Small intestine (tissue), 7 donors: ENCODE results near the gene UNC13A. TPM values are rescaled to one million over a fixed set of nuclear protein-coding genes. Genes with fewer than 3 reads are reported as not detected.

Experiments used
- DNase-seq, 2 donors: peaks; one replicate each; pipeline versions ENCODE4 v3.0.0 to v3.0.0-alpha.2; 2013
- FAIRE-seq: peaks from 2 replicates; lab custom pipeline; 2012; peaks lifted over from hg19 to GRCh38; lab: Jason Lieb, UNC
- H3K27ac ChIP-seq, 3 donors: one replicate each; pipeline ENCODE4 v1.5.1; 2013; ENCODE audit warnings: low read length in 2 of 3, mild to moderate bottlenecking in 2 of 3, control low read depth in 1 of 3, inconsistent platforms in 1 of 3, low read depth in 1 of 3, moderate library complexity in 1 of 3
- H3K27me3 ChIP-seq, 3 donors: one replicate each; pipeline ENCODE4 v1.6.1; 2013; ENCODE audit warnings: low read length in 3 of 3, inconsistent platforms in 1 of 3; ENCODE audit not compliant: control insufficient read depth in 3 of 3, insufficient read depth in 3 of 3
- H3K36me3 ChIP-seq, 3 donors: one replicate each; pipeline ENCODE4 v1.6.1; 2013; ENCODE audit warnings: low read length in 3 of 3, inconsistent platforms in 1 of 3, low read depth in 1 of 3, mild to moderate bottlenecking in 1 of 3, moderate library complexity in 1 of 3; ENCODE audit not compliant: control insufficient read depth in 3 of 3, insufficient read depth in 2 of 3
- H3K4me1 ChIP-seq, 3 donors: one replicate each; pipeline ENCODE4 v1.6.1; 2013; ENCODE audit warnings: low read length in 2 of 3, inconsistent platforms in 1 of 3, low read depth in 1 of 3, mild to moderate bottlenecking in 1 of 3, moderate library complexity in 1 of 3; ENCODE audit not compliant: control insufficient read depth in 3 of 3, insufficient read depth in 2 of 3
- H3K4me3 ChIP-seq, 3 donors: one replicate each; pipeline ENCODE4 v1.5.1; 2013; ENCODE audit warnings: low read length in 3 of 3, control low read depth in 1 of 3, inconsistent platforms in 1 of 3, low read depth in 1 of 3, mild to moderate bottlenecking in 1 of 3, moderate library complexity in 1 of 3
- H3K9me3 ChIP-seq, 2 donors: one replicate each; pipeline ENCODE4 v1.6.1; 2013; ENCODE audit warnings: low read depth in 1 of 2, low read length in 1 of 2; ENCODE audit not compliant: control insufficient read depth in 2 of 2, insufficient read depth in 1 of 2
- WGBS, 3 donors: extraction: QIAGEN DNeasy Blood & Tissue Kit; methylation state at CpG; one replicate each; pipeline ENCODE4 v1.1.7; 2013; 5-methylcytosine and 5-hydroxymethylcytosine counted together
- polyA plus RNA-seq, 4 donors: library from polyadenylated mRNA; stranded (reverse) in 3 of 4; unstranded in 1 of 4; fragments of 200-250 nt in 3 of 4; fragments of 120-200 nt in 1 of 4; gene quantifications; one replicate each; pipeline versions ENCODE4 v1.2.1 to v1.2.3, GENCODE V29; 2013
- donor health status: healthy with polysubstance abuse.
- donor health status: control.
- donor health status: control.
- donor health status: Bipolar disorder and iron deficiency.
- donor health status: healthy.

The UNC13A gene
- polyA plus RNA-seq, 4 donors = 0.78 to 1.1 TPM; not detected in 2

GRCh38 chr19:17718947-17719711 lies 31.0 kb upstream of the UNC13A start, which contains the start of gene MAP1S:
Gene MAP1S, plus strand, starts transcription at chr19:17719480. Its CDS starts 23 bp downstream, at chr19:17719503.
- H3K27ac ChIP-seq = peak within 1 kb of the TSS in 2 of 3 donors; percentile 42 to 84
- peak; percentile 47 to 80 for DNase-seq
- no peaks in the 10 kb centered on the region for H3K9me3 ChIP-seq
- H3K4me3 ChIP-seq = peak within 1 kb of the TSS; percentile 86 to 99 (median 88)
- WGBS, 3 donors = 2 to 3% (median 2%) methylated on average over 24 to 53 of the region's 53 CpGs
- FAIRE-seq = no peak
- H3K36me3 ChIP-seq = peaks cover 0 to 29% (median 1%) of the 10 kb centered on the region in 3 donors
- peaks cover 7 to 8% (median 7%) of the 10 kb centered on the region in 3 donors for H3K4me1 ChIP-seq
- H3K27me3 ChIP-seq = no peaks in the 10 kb centered on the region

GRCh38 chr19:17718550-17718946 lies 30.4 kb upstream of the UNC13A start:
- H3K4me1 ChIP-seq = peaks cover 7 to 8% (median 7%) of the 10 kb centered on the region in 3 donors
- peaks cover 0 to 24% (median 0%) of the 10 kb centered on the region in 3 donors for H3K36me3 ChIP-seq
- 71 to 91% (median 73%) methylated on average over 4 of the region's 4 CpGs for WGBS, 3 donors
- DNase-seq = no peak
- no peaks in the 10 kb centered on the region for H3K9me3 ChIP-seq
- no peak for FAIRE-seq
- H3K27ac ChIP-seq = no peak overlapping the region
- H3K27me3 ChIP-seq = no peaks in the 10 kb centered on the region
- peak overlapping the region in 1 of 3 donors; percentile 99 for H3K4me3 ChIP-seq

- FAIRE-seq = no peak
- no peak for DNase-seq
- H3K27me3 ChIP-seq = no peaks in the 10 kb centered on the region
Measured at GRCh38 chr19:17716309-17716929, 28.3 kb upstream of the UNC13A start.

GRCh38 chr19:17711851-17712250 lies 23.7 kb upstream of the UNC13A start:
- H3K27me3 ChIP-seq = peaks cover 0 to 3% (median 0%) of the 10 kb centered on the region in 3 donors
- H3K27ac ChIP-seq = no peak overlapping the region
- no peaks in the 10 kb centered on the region for H3K9me3 ChIP-seq
- DNase-seq (no peak), FAIRE-seq (no peak)
- H3K4me3 ChIP-seq = no peak overlapping the region
- 35 to 72% (median 48%) methylated on average over 6 of the region's 6 CpGs for WGBS, 3 donors
- no peaks in the 10 kb centered on the region for H3K4me1 ChIP-seq
- H3K36me3 ChIP-seq = no peaks in the 10 kb centered on the region

More at GRCh38 chr19:17716309-17716929, 28.3 kb upstream of the UNC13A start:
- WGBS, 3 donors = 61 to 67% (median 66%) methylated on average over 4 of the region's 4 CpGs
- Histone ChIP-seq H3K4me1 (peaks cover 5 to 7% (median 7%) of the 10 kb centered on the region in 3 donors), H3K27ac (peak overlapping the region in 1 of 3 donors; percentile 29), H3K9me3 (no peaks in the 10 kb centered on the region), H3K4me3 (no peak overlapping the region), H3K36me3 (peaks cover 0 to 8% (median 0%) of the 10 kb centered on the region in 3 donors)

GRCh38 chr19:17706750-17707181 lies 18.6 kb upstream of the UNC13A start:
- no peak for DNase-seq
- no peak for FAIRE-seq

GRCh38 chr19:17703824-17704463 lies 15.8 kb upstream of the UNC13A start:
- H3K4me1 ChIP-seq = no peaks in the 10 kb centered on the region
- WGBS, 3 donors = 40 to 48% (median 42%) methylated on average over 11 of the region's 11 CpGs
- FAIRE-seq = no peak
- H3K27me3 ChIP-seq = peaks cover 0 to 9% (median 0%) of the 10 kb centered on the region in 3 donors
- H3K4me3 ChIP-seq = no peak overlapping the region
- DNase-seq = peak; percentile 42 to 43
- no peak overlapping the region for H3K27ac ChIP-seq
- no peaks in the 10 kb centered on the region for H3K9me3 ChIP-seq
- H3K36me3 ChIP-seq = no peaks in the 10 kb centered on the region

More at GRCh38 chr19:17706750-17707181, 18.6 kb upstream of the UNC13A start:
- Histone ChIP-seq H3K27me3 (peaks cover 0 to 9% (median 0%) of the 10 kb centered on the region in 3 donors), H3K4me1 (no peaks in the 10 kb centered on the region), H3K9me3 (no peaks in the 10 kb centered on the region), H3K4me3 (no peak overlapping the region), H3K36me3 (no peaks in the 10 kb centered on the region), H3K27ac (no peak overlapping the region)
- WGBS, 3 donors = 35 to 38% (median 35%) methylated on average over 17 of the region's 17 CpGs

- WGBS, 3 donors = 74 to 80% (median 79%) methylated on average over 2 of the region's 2 CpGs
- no peak for FAIRE-seq
- H3K4me1 ChIP-seq = no peaks in the 10 kb centered on the region
- no peaks in the 10 kb centered on the region for H3K9me3 ChIP-seq
- peaks cover 0 to 6% (median 0%) of the 10 kb centered on the region in 3 donors for H3K27me3 ChIP-seq
- DNase-seq = no peak
- no peaks in the 10 kb centered on the region for H3K36me3 ChIP-seq
- H3K4me3 ChIP-seq = no peak overlapping the region
- no peak overlapping the region for H3K27ac ChIP-seq
Measured at GRCh38 chr19:17695198-17695597, 7.0 kb upstream of the UNC13A start.

GRCh38 chr19:17692566-17692965 lies 4.4 kb upstream of the UNC13A start:
- Histone ChIP-seq H3K4me3 (no peak overlapping the region), H3K4me1 (no peaks in the 10 kb centered on the region), H3K36me3 (no peaks in the 10 kb centered on the region), H3K27me3 (peaks cover 3 to 13% (median 13%) of the 10 kb centered on the region in 3 donors), H3K27ac (no peak overlapping the region), H3K9me3 (no peaks in the 10 kb centered on the region)
- FAIRE-seq (no peak), DNase-seq (no peak)
- 75 to 79% (median 77%) methylated on average over 4 of the region's 4 CpGs for WGBS, 3 donors
